WTC11 (cell line): ENCODE data around the gene PIGK. TPM values are rescaled to one million over a fixed set of nuclear protein-coding genes. Genes with fewer than 3 reads are reported as not detected.

Source experiments
- ATAC-seq: fragments of 200-7000 bp; cut with Tn5 transposase; 2 replicates; pipeline ENCODE4 v1.10.0; 2021; ENCODE audit warnings: mild to moderate bottlenecking, moderate library complexity
- CTCF ChIA-PET: fragments of 300-600 bp; sonication (Branson Sonifier 250); formaldehyde crosslinking; loops from one replicate; lab custom pipeline; 2021; ENCODE audit warnings: antibody characterized with exemption; lab: Charles Lee
- POLR2A ChIA-PET: fragments of 350-600 bp; sonication (Branson Sonifier 250); formaldehyde crosslinking; loops from one replicate; lab custom pipeline; 2021; ENCODE audit warnings: antibody characterized with exemption; lab: Charles Lee
- DNase-seq: peaks from one replicate; pipeline ENCODE4 v3.0.0; 2021; ENCODE audit warnings: low spot score
- H3K27ac Mint-ChIP-seq: 2 replicates; pipeline ENCODE4 v1.8.0; 2021; ENCODE audit warnings: mixed read lengths
- H3K27me3 Mint-ChIP-seq: 2 replicates; pipeline ENCODE4 v1.8.0; 2021; ENCODE audit warnings: low read depth, mild to moderate bottlenecking, moderate library complexity, mixed read lengths
- H3K36me3 Mint-ChIP-seq: 2 replicates; pipeline ENCODE4 v1.8.0; 2021; ENCODE audit warnings: mixed read lengths
- H3K4me1 Mint-ChIP-seq: 2 replicates; pipeline ENCODE4 v1.8.0; 2022; ENCODE audit warnings: mixed read lengths
- H3K4me3 Mint-ChIP-seq: 2 replicates; pipeline ENCODE4 v1.8.0; 2021; ENCODE audit warnings: mild to moderate bottlenecking, moderate library complexity, mixed read lengths
- H3K9me3 Mint-ChIP-seq: 2 replicates; pipeline ENCODE4 v1.8.0; 2021; ENCODE audit warnings: mixed read lengths
- EMX1 ChIP-seq: fragments of 250-450 bp; sonication (Bioruptor Pico); IDR thresholded peaks from 2 replicates; pipeline ENCODE4 v1.8.0; 2021; ENCODE audit warnings: mild to moderate bottlenecking
- FOXP1 ChIP-seq: sonication (generic); formaldehyde crosslinking; IDR thresholded peaks from 2 replicates; pipeline ENCODE4 v1.8.0; 2022; ENCODE audit warnings: missing genetic modification reagents, mild to moderate bottlenecking, moderate library complexity, borderline replicate concordance
- IRF2 ChIP-seq: sonication (generic); formaldehyde crosslinking; IDR thresholded peaks from 2 replicates; pipeline ENCODE4 v1.8.0; 2022; ENCODE audit warnings: low read depth, missing genetic modification reagents, borderline replicate concordance
- KAT7 ChIP-seq: sonication (generic); formaldehyde crosslinking; IDR thresholded peaks from 2 replicates; pipeline ENCODE4 v1.8.1; 2023; ENCODE audit warnings: missing genetic modification reagents, mild to moderate bottlenecking, borderline replicate concordance
- MLX ChIP-seq: sonication (generic); formaldehyde crosslinking; IDR thresholded peaks from 2 replicates; pipeline ENCODE4 v1.8.1; 2023; ENCODE audit warnings: mild to moderate bottlenecking, missing genetic modification reagents, moderate library complexity
- MYBL2 ChIP-seq: sonication (generic); formaldehyde crosslinking; IDR thresholded peaks from 2 replicates; pipeline ENCODE4 v1.8.1; 2023; ENCODE audit warnings: mild to moderate bottlenecking, moderate library complexity, missing genetic modification reagents
- NFE2L1 ChIP-seq: sonication (generic); formaldehyde crosslinking; IDR thresholded peaks from 2 replicates; pipeline ENCODE4 v1.8.1; 2023; ENCODE audit warnings: missing genetic modification reagents
- OVOL2 ChIP-seq: fragments of 250-450 bp; sonication (Bioruptor Pico); IDR thresholded peaks from 2 replicates; pipeline ENCODE4 v1.9.0; 2021; ENCODE audit warnings: mild to moderate bottlenecking, borderline replicate concordance
- PRDM15 ChIP-seq: sonication (generic); formaldehyde crosslinking; IDR thresholded peaks from 2 replicates; pipeline ENCODE4 v1.8.0; 2022; ENCODE audit warnings: missing genetic modification reagents
- USF2 ChIP-seq: sonication (generic); formaldehyde crosslinking; IDR thresholded peaks from 2 replicates; pipeline ENCODE4 v1.8.1; 2023; ENCODE audit warnings: mild to moderate bottlenecking, missing genetic modification reagents, moderate library complexity
- ZNF219 ChIP-seq: sonication (generic); formaldehyde crosslinking; IDR thresholded peaks from 2 replicates; pipeline ENCODE4 v1.8.0; 2023; ENCODE audit warnings: missing genetic modification reagents, mild to moderate bottlenecking, borderline replicate concordance
- ZNF232 ChIP-seq: sonication (generic); formaldehyde crosslinking; IDR thresholded peaks from 2 replicates; pipeline ENCODE4 v1.8.0; 2022; ENCODE audit warnings: mild to moderate bottlenecking, missing genetic modification reagents
- ZNF281 ChIP-seq: sonication (generic); formaldehyde crosslinking; IDR thresholded peaks from 2 replicates; pipeline ENCODE4 v1.8.0; 2023; ENCODE audit warnings: mild to moderate bottlenecking, missing genetic modification reagents
- ZNF317 ChIP-seq: sonication (generic); formaldehyde crosslinking; IDR thresholded peaks from 2 replicates; pipeline ENCODE4 v1.8.1; 2023; ENCODE audit warnings: low read depth, mild to moderate bottlenecking, moderate library complexity, missing genetic modification reagents, borderline replicate concordance
- ZNF396 ChIP-seq: fragments of 250-450 bp; sonication (Bioruptor Pico); IDR thresholded peaks from 2 replicates; pipeline ENCODE4 v1.8.0; 2021; ENCODE audit warnings: mild to moderate bottlenecking, moderate library complexity, borderline replicate concordance
- total RNA-seq: library from RNA; stranded (reverse); gene quantifications from 3 replicates; pipeline ENCODE4 v1.2.3, GENCODE V29; 2021
- TF ChIP-seq, protein P1 (sequence below): sonication (generic); formaldehyde crosslinking; conservative IDR thresholded peaks from 2 replicates; pipeline ENCODE4 v1.8.1; 2022; ENCODE audit warnings: mild to moderate bottlenecking, missing genetic modification reagents
- TF ChIP-seq, protein P2 (sequence below): sonication (generic); formaldehyde crosslinking; conservative IDR thresholded peaks from 2 replicates; pipeline ENCODE4 v1.8.1; 2023; ENCODE audit warnings: mild to moderate bottlenecking, low read depth, missing genetic modification reagents, moderate library complexity
- TF ChIP-seq, protein P3 (sequence below): sonication (generic); formaldehyde crosslinking; IDR thresholded peaks from 2 replicates; pipeline ENCODE4 v1.8.1; 2022; ENCODE audit warnings: missing genetic modification reagents, borderline replicate concordance
- TF ChIP-seq, protein P4 (sequence below): sonication (generic); formaldehyde crosslinking; IDR thresholded peaks from 2 replicates; pipeline ENCODE4 v1.8.1; 2022; ENCODE audit warnings: mild to moderate bottlenecking, moderate library complexity, missing genetic modification reagents

The PIGK gene
- total RNA-seq, 1 experiment from 2014 or later = 20.5 TPM

DNA sequence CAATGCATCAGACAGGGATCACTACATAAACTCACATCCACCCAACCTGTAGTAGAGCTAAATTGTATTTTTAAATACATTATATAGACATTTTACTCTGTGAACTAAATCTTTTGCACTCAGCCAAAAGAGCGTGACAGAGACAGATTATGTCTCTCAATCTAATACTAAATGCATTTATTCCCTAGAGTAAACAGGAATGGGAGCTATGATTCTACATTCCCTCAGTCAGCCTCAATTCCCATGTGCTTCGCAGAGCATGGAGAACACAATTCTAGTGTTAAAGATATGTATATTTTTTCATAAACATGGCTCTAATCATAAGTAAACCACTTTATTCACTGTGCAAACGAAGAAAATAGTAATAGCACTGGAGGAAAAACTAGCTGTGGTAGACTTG is 16.5 kb downstream of the PIGK start (continued):
- TF ChIP-seq ZNF219 (CRISPR knock-in tag) (no peak), NFE2L1 (CRISPR knock-in tag) (no peak)

GRCh38 chr1:77200806-77201205 is 18.4 kb downstream of the PIGK start:
- Mint-ChIP-seq H3K27ac (no peak overlapping the region), H3K4me1 (no peaks in the 10 kb centered on the region), H3K36me3 (peaks cover 30% of the 10 kb centered on the region), H3K9me3 (peaks cover 30% of the 10 kb centered on the region), H3K4me3 (no peak overlapping the region), H3K27me3 (no peaks in the 10 kb centered on the region)
- TF ChIP-seq, protein P1, sequence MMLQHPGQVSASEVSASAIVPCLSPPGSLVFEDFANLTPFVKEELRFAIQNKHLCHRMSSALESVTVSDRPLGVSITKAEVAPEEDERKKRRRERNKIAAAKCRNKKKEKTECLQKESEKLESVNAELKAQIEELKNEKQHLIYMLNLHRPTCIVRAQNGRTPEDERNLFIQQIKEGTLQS (CRISPR knock-in tag) = no peak
- TF ChIP-seq FOXP1 (CRISPR knock-in tag) (no peak), MYBL2 (CRISPR knock-in tag) (no peak), ZNF396 (CRISPR knock-in tag) (no peak), IRF2 (CRISPR knock-in tag) (no peak), OVOL2 (no peak), ZNF232 (CRISPR knock-in tag) (no peak)
- CTCF ChIA-PET = no interaction called here
- DNase-seq (no peak), ATAC-seq (no peak)
- POLR2A ChIA-PET = no interaction called here

DNA sequence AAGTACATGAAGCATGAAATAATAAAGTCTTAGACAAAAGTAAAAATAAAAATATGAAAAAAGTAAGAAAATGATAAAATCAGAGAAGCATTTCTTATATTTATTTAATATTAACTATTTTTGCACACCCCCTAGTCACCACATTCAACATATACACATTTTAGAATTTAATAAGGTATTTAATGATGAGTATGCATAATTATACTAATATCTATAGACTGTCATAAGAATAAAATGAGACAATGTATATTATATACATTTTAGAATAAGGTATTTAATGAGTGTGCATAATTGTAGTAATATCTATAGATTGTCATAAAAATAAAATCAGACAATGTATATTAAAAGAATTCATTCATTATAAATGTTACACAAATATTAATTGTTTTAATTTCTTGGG is 18.9 kb downstream of the PIGK start:
- DNase-seq = no peak
- Mint-ChIP-seq H3K36me3 (peaks cover 25% of the 10 kb centered on the region), H3K9me3 (peaks cover 25% of the 10 kb centered on the region), H3K27me3 (no peaks in the 10 kb centered on the region), H3K4me1 (no peaks in the 10 kb centered on the region), H3K4me3 (no peak overlapping the region), H3K27ac (no peak overlapping the region)
- POLR2A ChIA-PET = no interaction called here
- CTCF ChIA-PET = no interaction called here
- no peak for ATAC-seq
- TF ChIP-seq USF2 (CRISPR knock-in tag) = no peak
- no peak for TF ChIP-seq ZNF281
- no peak for TF ChIP-seq EMX1 (CRISPR knock-in tag)
- no peak for TF ChIP-seq ZNF317 (CRISPR knock-in tag)
- TF ChIP-seq, protein P2, sequence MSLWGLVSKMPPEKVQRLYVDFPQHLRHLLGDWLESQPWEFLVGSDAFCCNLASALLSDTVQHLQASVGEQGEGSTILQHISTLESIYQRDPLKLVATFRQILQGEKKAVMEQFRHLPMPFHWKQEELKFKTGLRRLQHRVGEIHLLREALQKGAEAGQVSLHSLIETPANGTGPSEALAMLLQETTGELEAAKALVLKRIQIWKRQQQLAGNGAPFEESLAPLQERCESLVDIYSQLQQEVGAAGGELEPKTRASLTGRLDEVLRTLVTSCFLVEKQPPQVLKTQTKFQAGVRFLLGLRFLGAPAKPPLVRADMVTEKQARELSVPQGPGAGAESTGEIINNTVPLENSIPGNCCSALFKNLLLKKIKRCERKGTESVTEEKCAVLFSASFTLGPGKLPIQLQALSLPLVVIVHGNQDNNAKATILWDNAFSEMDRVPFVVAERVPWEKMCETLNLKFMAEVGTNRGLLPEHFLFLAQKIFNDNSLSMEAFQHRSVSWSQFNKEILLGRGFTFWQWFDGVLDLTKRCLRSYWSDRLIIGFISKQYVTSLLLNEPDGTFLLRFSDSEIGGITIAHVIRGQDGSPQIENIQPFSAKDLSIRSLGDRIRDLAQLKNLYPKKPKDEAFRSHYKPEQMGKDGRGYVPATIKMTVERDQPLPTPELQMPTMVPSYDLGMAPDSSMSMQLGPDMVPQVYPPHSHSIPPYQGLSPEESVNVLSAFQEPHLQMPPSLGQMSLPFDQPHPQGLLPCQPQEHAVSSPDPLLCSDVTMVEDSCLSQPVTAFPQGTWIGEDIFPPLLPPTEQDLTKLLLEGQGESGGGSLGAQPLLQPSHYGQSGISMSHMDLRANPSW (CRISPR knock-in tag) = no peak
- TF ChIP-seq KAT7 (CRISPR knock-in tag) = no peak
- TF ChIP-seq, protein P3, sequence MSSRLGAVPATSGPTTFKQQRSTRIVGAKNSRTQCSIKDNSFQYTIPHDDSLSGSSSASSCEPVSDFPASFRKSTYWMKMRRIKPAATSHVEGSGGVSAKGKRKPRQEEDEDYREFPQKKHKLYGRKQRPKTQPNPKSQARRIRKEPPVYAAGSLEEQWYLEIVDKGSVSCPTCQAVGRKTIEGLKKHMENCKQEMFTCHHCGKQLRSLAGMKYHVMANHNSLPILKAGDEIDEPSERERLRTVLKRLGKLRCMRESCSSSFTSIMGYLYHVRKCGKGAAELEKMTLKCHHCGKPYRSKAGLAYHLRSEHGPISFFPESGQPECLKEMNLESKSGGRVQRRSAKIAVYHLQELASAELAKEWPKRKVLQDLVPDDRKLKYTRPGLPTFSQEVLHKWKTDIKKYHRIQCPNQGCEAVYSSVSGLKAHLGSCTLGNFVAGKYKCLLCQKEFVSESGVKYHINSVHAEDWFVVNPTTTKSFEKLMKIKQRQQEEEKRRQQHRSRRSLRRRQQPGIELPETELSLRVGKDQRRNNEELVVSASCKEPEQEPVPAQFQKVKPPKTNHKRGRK (CRISPR knock-in tag) = no peak
- TF ChIP-seq MLX (CRISPR knock-in tag) = no peak
- no peak for TF ChIP-seq ZNF219 (CRISPR knock-in tag)
- TF ChIP-seq, protein P4, sequence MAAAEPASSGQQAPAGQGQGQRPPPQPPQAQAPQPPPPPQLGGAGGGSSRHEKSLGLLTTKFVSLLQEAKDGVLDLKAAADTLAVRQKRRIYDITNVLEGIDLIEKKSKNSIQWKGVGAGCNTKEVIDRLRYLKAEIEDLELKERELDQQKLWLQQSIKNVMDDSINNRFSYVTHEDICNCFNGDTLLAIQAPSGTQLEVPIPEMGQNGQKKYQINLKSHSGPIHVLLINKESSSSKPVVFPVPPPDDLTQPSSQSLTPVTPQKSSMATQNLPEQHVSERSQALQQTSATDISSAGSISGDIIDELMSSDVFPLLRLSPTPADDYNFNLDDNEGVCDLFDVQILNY (CRISPR knock-in tag) = no peak
- TF ChIP-seq PRDM15 (CRISPR knock-in tag) = no peak
